DND-41 (cell line): ENCODE results near the gene PTPRG.

Experiments used
- ATAC-seq: fragments of 200-7000 bp; cut with Tn5 transposase; 3 replicates; pipeline ENCODE4 v1.9.1; 2021; ENCODE audit warnings: low read depth; ENCODE audit not compliant: insufficient read depth
- DNase-seq: peaks from one replicate; pipeline ENCODE4 v3.0.0-alpha.2; 2020
- H2AFZ ChIP-seq: 2 replicates; pipeline ENCODE4 v1.6.0; 2012; ENCODE audit warnings: low read depth, low read length
- H3K27ac ChIP-seq: 2 replicates; pipeline ENCODE4 v1.5.1; 2012; ENCODE audit warnings: low read length, inconsistent platforms
- H3K27me3 ChIP-seq: fragments of 200-600 bp; sonication (generic); 2 replicates; pipeline ENCODE4 v1.6.0; 2012; ENCODE audit warnings: low read length, mild to moderate bottlenecking, inconsistent platforms; ENCODE audit not compliant: insufficient read depth, poor library complexity
- H3K36me3 ChIP-seq: 2 replicates; pipeline ENCODE4 v1.5.1; 2012; ENCODE audit warnings: low read length, inconsistent platforms; ENCODE audit not compliant: insufficient read depth
- H3K4me1 ChIP-seq: 2 replicates; pipeline ENCODE4 v1.5.1; 2012; ENCODE audit warnings: mild to moderate bottlenecking, low read length; ENCODE audit not compliant: insufficient read depth
- H3K4me2 ChIP-seq: 2 replicates; pipeline ENCODE4 v1.6.0; 2012; ENCODE audit warnings: mild to moderate bottlenecking, moderate library complexity, low read length, inconsistent platforms; ENCODE audit not compliant: insufficient read depth
- H3K4me3 ChIP-seq, 2 experiments: fragments of 200-600 bp in 1 of 2; shearing (Covaris generic) in 1 of 2; 2 replicates each; pipeline ENCODE4 v1.5.1; 2012 to 2016; ENCODE audit warnings: inconsistent platforms in 2 of 2, low read length in 2 of 2, mild to moderate bottlenecking in 2 of 2, low read depth in 1 of 2, moderate library complexity in 1 of 2
- H3K79me2 ChIP-seq: 2 replicates; pipeline ENCODE4 v1.6.0; 2012; ENCODE audit warnings: low read length, inconsistent platforms; ENCODE audit not compliant: insufficient read depth
- H3K9ac ChIP-seq: 2 replicates; pipeline ENCODE4 v1.6.0; 2012; ENCODE audit warnings: low read depth, mild to moderate bottlenecking, inconsistent platforms, low read length, moderate library complexity
- H3K9me3 ChIP-seq: 2 replicates; pipeline ENCODE4 v1.5.1; 2012; ENCODE audit warnings: low read length, moderate library complexity, mild to moderate bottlenecking, inconsistent platforms; ENCODE audit not compliant: insufficient read depth, severe bottlenecking
- H4K20me1 ChIP-seq: 2 replicates; pipeline ENCODE4 v1.6.0; 2012; ENCODE audit warnings: low read length; ENCODE audit not compliant: insufficient read depth
- EZH2 ChIP-seq: IDR thresholded peaks from 3 replicates; pipeline ENCODE4 v1.6.1; 2012; ENCODE audit warnings: borderline replicate concordance, low read depth, mild to moderate bottlenecking, moderate library complexity, low read length, inconsistent platforms; ENCODE audit not compliant: severe bottlenecking
- TF ChIP-seq, protein P1 (sequence below): IDR thresholded peaks from 2 replicates; pipeline ENCODE4 v1.5.1; 2012; ENCODE audit warnings: borderline replicate concordance, low read length, moderate library complexity, mild to moderate bottlenecking; ENCODE audit not compliant: poor library complexity, severe bottlenecking; ENCODE audit errors: extremely low read depth

PTPRG gene

GRCh38 chr3:61956236-61956635 is 394.9 kb downstream of the PTPRG start:
- Histone ChIP-seq H3K79me2 (no peaks in the 10 kb centered on the region), H3K9ac (no peak overlapping the region), H3K4me2 (no peak overlapping the region), H3K36me3 (no peaks in the 10 kb centered on the region), H3K4me1 (no peaks in the 10 kb centered on the region), H4K20me1 (no peaks in the 10 kb centered on the region), H2AFZ (no peak overlapping the region), H3K9me3 (no peaks in the 10 kb centered on the region), H3K27ac (no peak overlapping the region), H3K27me3 (no peaks in the 10 kb centered on the region), H3K4me3 (no peak overlapping the region)
- no peak for ATAC-seq
- TF ChIP-seq, protein P1, sequence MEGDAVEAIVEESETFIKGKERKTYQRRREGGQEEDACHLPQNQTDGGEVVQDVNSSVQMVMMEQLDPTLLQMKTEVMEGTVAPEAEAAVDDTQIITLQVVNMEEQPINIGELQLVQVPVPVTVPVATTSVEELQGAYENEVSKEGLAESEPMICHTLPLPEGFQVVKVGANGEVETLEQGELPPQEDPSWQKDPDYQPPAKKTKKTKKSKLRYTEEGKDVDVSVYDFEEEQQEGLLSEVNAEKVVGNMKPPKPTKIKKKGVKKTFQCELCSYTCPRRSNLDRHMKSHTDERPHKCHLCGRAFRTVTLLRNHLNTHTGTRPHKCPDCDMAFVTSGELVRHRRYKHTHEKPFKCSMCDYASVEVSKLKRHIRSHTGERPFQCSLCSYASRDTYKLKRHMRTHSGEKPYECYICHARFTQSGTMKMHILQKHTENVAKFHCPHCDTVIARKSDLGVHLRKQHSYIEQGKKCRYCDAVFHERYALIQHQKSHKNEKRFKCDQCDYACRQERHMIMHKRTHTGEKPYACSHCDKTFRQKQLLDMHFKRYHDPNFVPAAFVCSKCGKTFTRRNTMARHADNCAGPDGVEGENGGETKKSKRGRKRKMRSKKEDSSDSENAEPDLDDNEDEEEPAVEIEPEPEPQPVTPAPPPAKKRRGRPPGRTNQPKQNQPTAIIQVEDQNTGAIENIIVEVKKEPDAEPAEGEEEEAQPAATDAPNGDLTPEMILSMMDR: no peak
- TF ChIP-seq EZH2: no peak
- no peak for DNase-seq

DNA sequence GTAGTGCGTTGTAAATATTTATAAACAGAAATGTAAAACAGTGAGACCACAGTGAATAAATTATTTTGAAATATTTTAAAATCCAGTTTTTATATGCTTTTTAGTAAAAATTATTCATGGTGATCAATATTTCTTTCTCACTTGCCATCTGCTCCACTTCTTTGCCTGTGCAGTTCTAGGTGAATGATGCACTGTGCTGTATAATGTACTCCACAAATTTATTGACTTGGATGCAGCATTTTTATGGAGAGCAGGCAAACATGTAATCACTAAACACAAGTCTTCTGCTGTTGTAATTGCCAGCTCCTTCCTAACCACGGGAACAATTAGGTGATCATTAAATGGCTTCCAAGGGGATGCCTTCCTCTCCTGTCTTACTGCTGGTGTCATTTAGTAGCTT is 395.9 kb downstream of the PTPRG start:
- Histone ChIP-seq H3K4me1 (no peaks in the 10 kb centered on the region), H3K27ac (no peak overlapping the region), H3K9me3 (no peaks in the 10 kb centered on the region), H3K79me2 (no peaks in the 10 kb centered on the region), H3K9ac (no peak overlapping the region), H3K27me3 (no peaks in the 10 kb centered on the region), H3K36me3 (no peaks in the 10 kb centered on the region), H3K4me3 (no peak overlapping the region), H2AFZ (no peak overlapping the region), H3K4me2 (no peak overlapping the region), H4K20me1 (no peaks in the 10 kb centered on the region)
- TF ChIP-seq, protein P1: no peak
- TF ChIP-seq EZH2: no peak
- no peak for DNase-seq
- no peak for ATAC-seq

DNA sequence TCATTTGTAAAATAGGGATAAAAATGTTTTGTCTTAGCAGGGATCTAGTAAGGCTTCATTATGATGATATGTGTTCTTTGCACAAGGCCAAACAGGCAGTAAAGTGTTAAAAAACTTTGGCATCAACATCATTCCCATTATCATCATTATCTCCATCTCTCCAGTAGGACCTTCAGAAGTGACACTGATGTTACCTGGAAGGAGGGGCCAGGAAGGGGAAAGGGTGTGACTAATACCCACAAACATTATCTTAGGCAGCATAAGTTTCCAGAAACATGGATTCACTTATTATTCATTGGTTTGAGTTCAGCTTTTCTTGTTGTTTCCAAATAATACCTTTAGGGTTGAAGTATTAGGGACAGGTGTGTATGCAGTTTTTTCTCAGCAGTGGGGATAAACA is 399.6 kb downstream of the PTPRG start:
- Histone ChIP-seq H3K9me3 (no peaks in the 10 kb centered on the region), H3K9ac (no peak overlapping the region), H3K4me1 (no peaks in the 10 kb centered on the region), H2AFZ (no peak overlapping the region), H3K27ac (no peak overlapping the region), H3K36me3 (no peaks in the 10 kb centered on the region), H3K79me2 (no peaks in the 10 kb centered on the region), H4K20me1 (no peaks in the 10 kb centered on the region), H3K4me3 (no peak overlapping the region), H3K4me2 (no peak overlapping the region), H3K27me3 (no peaks in the 10 kb centered on the region)
- TF ChIP-seq, protein P1: no peak
- TF ChIP-seq EZH2: no peak
- ATAC-seq (no peak), DNase-seq (no peak)

GRCh38 chr3:61961900-61962299 is 400.5 kb downstream of the PTPRG start:
- Histone ChIP-seq H3K9ac (no peak overlapping the region), H3K27me3 (no peaks in the 10 kb centered on the region), H4K20me1 (no peaks in the 10 kb centered on the region), H3K27ac (no peak overlapping the region), H3K4me2 (no peak overlapping the region), H3K36me3 (no peaks in the 10 kb centered on the region), H3K79me2 (no peaks in the 10 kb centered on the region), H3K9me3 (no peaks in the 10 kb centered on the region), H2AFZ (no peak overlapping the region), H3K4me3 (no peak overlapping the region), H3K4me1 (no peaks in the 10 kb centered on the region)
- DNase-seq (no peak), ATAC-seq (no peak)
- TF ChIP-seq, protein P1: no peak
- TF ChIP-seq EZH2: no peak
